H1 (cell line): ENCODE data around the gene PDIA3. TPM values are rescaled to one million over a fixed set of nuclear protein-coding genes. Genes with fewer than 3 reads are reported as not detected.

ENCODE experiments used
- CTCF ChIA-PET: fragments of 300-600 bp; sonication (Branson Sonifier 250); formaldehyde crosslinking; loops from one replicate; lab custom pipeline; 2021; ENCODE audit not compliant: partially characterized antibody; lab: Charles Lee
- POLR2A ChIA-PET: fragments of 300-600 bp; sonication (Branson Sonifier 250); formaldehyde crosslinking; loops from one replicate; lab custom pipeline; 2021; ENCODE audit warnings: inconsistent platforms; ENCODE audit not compliant: partially characterized antibody; lab: Charles Lee
- DNase-seq, 2 experiments: peaks; one replicate each; pipeline versions ENCODE4 v3.0.0 to v3.0.0-alpha.2; 2010 to 2022; ENCODE audit warnings: low spot score in 2 of 2, low read depth in 1 of 2, mixed read lengths in 1 of 2
- FAIRE-seq: peaks from 2 replicates; lab custom pipeline; 2011; peaks lifted over from hg19 to GRCh38; lab: Jason Lieb, UNC
- H2AFZ ChIP-seq: 2 replicates; pipeline ENCODE4 v1.8.1; 2012; ENCODE audit warnings: low read length, inconsistent platforms
- H2AK5ac ChIP-seq: 2 replicates; pipeline ENCODE4 v1.6.1; 2013; ENCODE audit warnings: low read depth, low read length
- H2BK120ac ChIP-seq: replicated peaks from 2 replicates; pipeline ENCODE3; 2013; ENCODE audit warnings: low read depth, low read length, inconsistent platforms
- H2BK12ac ChIP-seq: 2 replicates; pipeline ENCODE4 v1.6.1; 2013; ENCODE audit warnings: low read depth, low read length
- H2BK15ac ChIP-seq: 2 replicates; pipeline ENCODE4 v1.6.1; 2013; ENCODE audit warnings: low read length
- H2BK20ac ChIP-seq: 2 replicates; pipeline ENCODE4 v1.6.1; 2013; ENCODE audit warnings: low read length
- H2BK5ac ChIP-seq: 2 replicates; pipeline ENCODE4 v1.6.1; 2013; ENCODE audit warnings: low read depth, low read length
- H3K14ac ChIP-seq: 2 replicates; pipeline ENCODE4 v1.6.1; 2013; ENCODE audit warnings: inconsistent platforms; ENCODE audit not compliant: insufficient read length
- H3K18ac ChIP-seq: 2 replicates; pipeline ENCODE4 v1.6.1; 2013; ENCODE audit warnings: low read length; ENCODE audit errors: extremely low read depth
- H3K23ac ChIP-seq: 2 replicates; pipeline ENCODE4 v1.6.1; 2013; ENCODE audit warnings: inconsistent platforms; ENCODE audit not compliant: insufficient read length
- H3K23me2 ChIP-seq: 2 replicates; pipeline ENCODE4 v1.6.1; 2013; ENCODE audit warnings: low read depth, low read length
- H3K27ac ChIP-seq: 2 replicates; pipeline ENCODE4 v1.6.1; 2011; ENCODE audit warnings: low read depth, low read length, inconsistent platforms
- H3K27me3 ChIP-seq, 4 experiments: replicated peaks in 1 of 4; 1 replicate in 1 of 4; 2 replicates in 3 of 4; pipeline versions ENCODE4 v1.6.1 to v1.8.1; 2011 to 2013; ENCODE audit warnings: low read length in 3 of 4, mild to moderate bottlenecking in 3 of 4, inconsistent platforms in 2 of 4, mixed read lengths in 2 of 4, moderate library complexity in 1 of 4; ENCODE audit not compliant: control insufficient read depth in 3 of 4, insufficient read depth in 3 of 4; ENCODE audit errors: extremely low read depth in 1 of 4
- H3K36me3 ChIP-seq, 4 experiments: 2 replicates each; pipeline versions ENCODE4 v1.6.1 to v1.8.1; 2011 to 2013; ENCODE audit warnings: mild to moderate bottlenecking in 4 of 4, low read length in 3 of 4, moderate library complexity in 2 of 4, control low read depth in 1 of 4, inconsistent platforms in 1 of 4; ENCODE audit not compliant: insufficient read depth in 4 of 4, control insufficient read depth in 2 of 4
- H3K4ac ChIP-seq: replicated peaks from 2 replicates; pipeline ENCODE3; 2013; ENCODE audit warnings: low read length, low read depth, mixed read lengths, inconsistent platforms; ENCODE audit not compliant: insufficient read length
- H3K4me1 ChIP-seq, 4 experiments: replicated peaks in 1 of 4; 1 replicate in 1 of 4; 2 replicates in 3 of 4; pipeline versions ENCODE4 v1.6.1 to v1.8.1; 2011 to 2013; ENCODE audit warnings: low read length in 3 of 4, inconsistent platforms in 2 of 4, mixed read lengths in 1 of 4; ENCODE audit not compliant: insufficient read depth in 4 of 4, control insufficient read depth in 3 of 4
- H3K4me2 ChIP-seq, 2 experiments: 2 replicates each; pipeline versions ENCODE4 v1.6.1 to v1.8.1; 2011 to 2013; ENCODE audit warnings: low read depth in 2 of 2, low read length in 2 of 2, control low read depth in 1 of 2, inconsistent platforms in 1 of 2, mild to moderate bottlenecking in 1 of 2; ENCODE audit not compliant: insufficient read depth in 1 of 2
- H3K4me3 ChIP-seq, 4 experiments: fragments of 200-600, 300-600 bp in 1 of 4; sonication (generic), shearing (Covaris generic), sonication (Bioruptor Twin) in 1 of 4; 2 replicates each; pipeline versions ENCODE4 v1.5.1 to v1.8.1; 2011 to 2016; ENCODE audit warnings: low read length in 4 of 4, low read depth in 3 of 4, control low read depth in 2 of 4, inconsistent platforms in 2 of 4, mild to moderate bottlenecking in 2 of 4, mixed read lengths in 1 of 4, moderate library complexity in 1 of 4; ENCODE audit not compliant: insufficient read depth in 2 of 4; ENCODE audit errors: extremely low read depth in 1 of 4
- H3K56ac ChIP-seq: replicated peaks from 2 replicates; pipeline ENCODE3; 2013; ENCODE audit warnings: low read depth, mild to moderate bottlenecking, mixed read lengths, low read length, inconsistent platforms; ENCODE audit not compliant: insufficient read length
- H3K79me1 ChIP-seq: 2 replicates; pipeline ENCODE4 v1.6.1; 2013; ENCODE audit warnings: low read depth, low read length, control low read depth
- H3K79me2 ChIP-seq, 2 experiments: 2 replicates each; pipeline versions ENCODE4 v1.6.1 to v1.8.1; 2012 to 2013; ENCODE audit warnings: low read length in 2 of 2, mild to moderate bottlenecking in 2 of 2, inconsistent platforms in 1 of 2; ENCODE audit not compliant: insufficient read depth in 2 of 2, control insufficient read depth in 1 of 2
- H3K9ac ChIP-seq, 4 experiments: replicated peaks in 1 of 4; 1 replicate in 1 of 4; 2 replicates in 3 of 4; pipeline versions ENCODE4 v1.6.1 to v1.8.1; 2011 to 2013; ENCODE audit warnings: low read depth in 3 of 4, low read length in 3 of 4, control low read depth in 2 of 4, mild to moderate bottlenecking in 2 of 4, moderate library complexity in 2 of 4, inconsistent platforms in 1 of 4; ENCODE audit errors: extremely low read depth in 1 of 4
- H3K9me3 ChIP-seq, 2 experiments: 2 replicates each; pipeline versions ENCODE4 v1.6.1 to v1.8.1; 2012 to 2013; ENCODE audit warnings: mild to moderate bottlenecking in 2 of 2, moderate library complexity in 2 of 2, control low read depth in 1 of 2, inconsistent platforms in 1 of 2, low read depth in 1 of 2, low read length in 1 of 2, mixed read lengths in 1 of 2; ENCODE audit not compliant: insufficient read depth in 2 of 2
- H4K20me1 ChIP-seq, 2 experiments: replicated peaks in 1 of 2; 2 replicates each; pipeline versions ENCODE3 to v1.8.1; 2011 to 2013; ENCODE audit warnings: inconsistent platforms in 2 of 2, low read length in 2 of 2, mild to moderate bottlenecking in 1 of 2; ENCODE audit not compliant: insufficient read depth in 2 of 2, control insufficient read depth in 1 of 2
- H4K5ac ChIP-seq: 2 replicates; pipeline ENCODE4 v1.6.1; 2013; ENCODE audit warnings: low read length, low read depth, mixed read lengths, inconsistent platforms; ENCODE audit not compliant: insufficient read length
- H4K8ac ChIP-seq: 2 replicates; pipeline ENCODE4 v1.8.0; 2013; ENCODE audit warnings: mild to moderate bottlenecking, moderate library complexity, low read length, inconsistent platforms; ENCODE audit not compliant: insufficient read depth; ENCODE audit errors: extremely low read depth
- H4K91ac ChIP-seq: replicated peaks from 2 replicates; pipeline ENCODE3; 2013; ENCODE audit warnings: low read length, mixed read lengths, inconsistent platforms; ENCODE audit not compliant: insufficient read length
- RNF2 ChIP-seq: fragments of 200-900, 300-1000 bp; sonication (generic); IDR thresholded peaks from 2 replicates; pipeline ENCODE4 v1.7.1; 2016; ENCODE audit warnings: borderline replicate concordance, low read depth, mild to moderate bottlenecking, antibody characterized with exemption, low read length; ENCODE audit not compliant: poor library complexity, severe bottlenecking; ENCODE audit errors: missing control alignments
- SRF ChIP-seq: IDR thresholded peaks from 2 replicates; pipeline ENCODE4 v1.6.1; 2011; ENCODE audit warnings: mild to moderate bottlenecking, low read depth, low read length, moderate library complexity
- WGBS, 2 experiments: shearing (Covaris generic) in 1 of 2; methylation state at CpG; one replicate each; pipeline versions ENCODE4 v1.1.6 to v1.1.7; 2013 to 2015; ENCODE audit warnings: low lambda C conversion rate in 2 of 2, mixed read lengths in 2 of 2, inconsistent platforms in 1 of 2, low coverage in 1 of 2, missing lambda C conversion rate in 1 of 2; ENCODE audit not compliant: insufficient replicate concordance in 2 of 2, insufficient coverage in 1 of 2, insufficient read length in 1 of 2; ENCODE audit errors: extremely low coverage in 1 of 2, missing lambda C conversion rate in 1 of 2; 5-methylcytosine and 5-hydroxymethylcytosine counted together
- polyA plus RNA-seq, 7 experiments: library from polyadenylated mRNA; depleted of rRNA in 3 of 7; stranded (reverse) in 5 of 7; unstranded in 2 of 7; fragments of >200 nt in 5 of 7; fragments of 200-250 nt in 2 of 7; gene quantifications; 1 replicate in 5 of 7; 2 replicates in 1 of 7; 4 replicates in 1 of 7; pipeline versions ENCODE4 v1.2.1 to v1.2.3, GENCODE V29; 2011 to 2013; ENCODE audit warnings: missing spikeins in 2 of 7, mixed read lengths in 2 of 7
- total RNA-seq: library from RNA; stranded (reverse); fragmentation: NEBNext Ultra II Directional; extraction: Animal tissue kit (Norgen Biotek cat#: 25700); gene quantifications from 2 replicates; pipeline ENCODE4 v1.2.1, GENCODE V29; 2021

Gene PDIA3
- total and polyA plus RNA-seq, 2 of the 8 experiments (the other 6 are each of a cell fraction or from before 2014, with no cell fraction given): 90.4 to 655 TPM

- no peak overlapping the region for H2BK120ac ChIP-seq
- no peak overlapping the region for H3K14ac ChIP-seq
- peaks cover 3 to 9% (median 8%) of the 10 kb centered on the region in 4 experiments; a peak in 6 of 7 replicates for H3K4me1 ChIP-seq
- H3K36me3 ChIP-seq: peaks cover 4 to 13% (median 8%) of the 10 kb centered on the region in 4 experiments
- no peaks in the 10 kb centered on the region for H3K9me3 ChIP-seq
- no peak overlapping the region for H3K9ac ChIP-seq
- H2BK15ac ChIP-seq: no peak overlapping the region
- H3K23me2 ChIP-seq: peaks cover 4% of the 10 kb centered on the region
- no peaks in the 10 kb centered on the region for H3K27me3 ChIP-seq
- peaks cover 0 to 22% of the 10 kb centered on the region in 2 experiments; a peak in 2 of 4 replicates for H3K79me2 ChIP-seq
- H3K27ac ChIP-seq: no peak overlapping the region
- FAIRE-seq (no peak), DNase-seq (no peak)
- no peak overlapping the region for H3K4me2 ChIP-seq
- no peak overlapping the region for H3K56ac ChIP-seq
- H3K79me1 ChIP-seq: peaks cover 13% of the 10 kb centered on the region
- ChIA-PET CTCF (interaction anchor here (0.9 to 7.5 kb wide), 2 partner anchors 11 to 15 kb away, joined by 3 to 50 read pairs; partner anchors contain the start of gene ELL3), POLR2A (interaction anchor here (4.9 kb wide), 1 partner anchor 13 kb away, joined by 39 read pairs; the partner anchor contains the start of gene ELL3)
- H3K4ac ChIP-seq: no peak overlapping the region
- no peak overlapping the region for H4K8ac ChIP-seq
- H3K23ac ChIP-seq: no peak overlapping the region
- no peak for TF ChIP-seq SRF
- no peak for TF ChIP-seq RNF2
- no peak overlapping the region for H2BK12ac ChIP-seq
- H2AFZ ChIP-seq: no peak overlapping the region
- H3K4me3 ChIP-seq: no peak overlapping the region
- H4K5ac ChIP-seq: no peak overlapping the region
- H2BK20ac ChIP-seq: no peak overlapping the region
- peaks cover 4 to 6% of the 10 kb centered on the region in 2 experiments for H4K20me1 ChIP-seq
- H2AK5ac ChIP-seq: no peak overlapping the region
- no peak overlapping the region for H4K91ac ChIP-seq
- H3K18ac ChIP-seq: no peak overlapping the region
- 91% methylated on average over 3 of the region's 3 CpGs; no CpG with 5 or more reads in 1 of the 2 experiments for WGBS, 2 experiments
- no peak overlapping the region for H2BK5ac ChIP-seq
These were observed 43.2 kb downstream of the PDIA3 start for GRCh38 chr15:43789409-43789808.
